GM12878 (cell line): ENCODE measurements around the gene GP5. TPM values are rescaled to one million over a fixed set of nuclear protein-coding genes. Genes with fewer than 3 reads are reported as not detected.

ENCODE experiments used
- ATAC-seq: fragments of 200-7000 bp; cut with Tn5 transposase; 3 replicates; pipeline ENCODE4 v1.9.1; 2020; ENCODE audit warnings: mild to moderate bottlenecking, moderate library complexity
- BruUV-seq: library from RNA; stranded (reverse); fragments of 400-500 nt; replicated peaks from 2 replicates; lab custom pipeline; 2021; lab: Mats Ljungman, UMichigan
- CTCF ChIA-PET: fragments of 300-600 bp; sonication (Branson Sonifier 250); formaldehyde crosslinking; extraction: SDS; loops from one replicate; lab custom pipeline; 2021; ENCODE audit warnings: inconsistent platforms; lab: Yijun Ruan, JAX
- POLR2A ChIA-PET: fragments of 350-600 bp; formaldehyde crosslinking; extraction: SDS; loops from one replicate; lab custom pipeline; 2021; ENCODE audit warnings: inconsistent platforms; lab: Charles Lee
- RAD21 ChIA-PET: fragments of 300-600 bp; sonication (Branson Sonifier 250); formaldehyde crosslinking; loops from one replicate; lab custom pipeline; 2023; ENCODE audit warnings: antibody characterized with exemption; ENCODE audit not compliant: unreplicated experiment; lab: Charles Lee
- SMC1A ChIA-PET: fragments of 300-600 bp; sonication (Branson Sonifier 250); formaldehyde crosslinking; loops from one replicate; lab custom pipeline; 2023; ENCODE audit not compliant: unreplicated experiment, uncharacterized antibody; lab: Charles Lee
- DNase-seq: peaks from one replicate; pipeline ENCODE4 v3.0.0-alpha.2; 2011; ENCODE audit warnings: low read depth, low spot score
- FAIRE-seq: peaks from 3 replicates; lab custom pipeline; 2011; peaks lifted over from hg19 to GRCh38; lab: Jason Lieb, UNC
- H2AFZ ChIP-seq: 2 replicates; pipeline ENCODE4 v1.6.0; 2011; ENCODE audit warnings: low read depth, low read length, control low read depth; ENCODE audit not compliant: control insufficient read depth
- H3K27ac ChIP-seq: 2 replicates; pipeline ENCODE4 v1.5.1; 2011; ENCODE audit warnings: control low read depth; ENCODE audit not compliant: control insufficient read depth, insufficient read depth
- H3K27me3 ChIP-seq, 2 experiments: replicated peaks in 1 of 2; 2 replicates each; pipeline versions ENCODE4 v1.6.0 to v1.6.1; 2011; ENCODE audit warnings: low read length in 1 of 2; ENCODE audit not compliant: control insufficient read depth in 2 of 2, insufficient read depth in 2 of 2
- H3K36me3 ChIP-seq, 2 experiments: 2 replicates each; pipeline ENCODE4 v1.5.1; 2011; ENCODE audit warnings: low read length in 1 of 2; ENCODE audit not compliant: control insufficient read depth in 2 of 2, insufficient read depth in 2 of 2
- H3K4me1 ChIP-seq: 2 replicates; pipeline ENCODE4 v1.6.1; 2011; ENCODE audit warnings: mild to moderate bottlenecking, low read length, moderate library complexity, mixed read lengths; ENCODE audit not compliant: control insufficient read depth, insufficient read depth
- H3K4me2 ChIP-seq: 2 replicates; pipeline ENCODE4 v1.6.0; 2011; ENCODE audit warnings: control low read depth; ENCODE audit not compliant: control insufficient read depth, insufficient read depth
- H3K4me3 ChIP-seq: fragments of 200-600 bp; sonication (generic); 2 replicates; pipeline ENCODE4 v1.5.1; 2016
- H3K79me2 ChIP-seq: 2 replicates; pipeline ENCODE4 v1.6.0; 2011; ENCODE audit warnings: low read length; ENCODE audit not compliant: control insufficient read depth, insufficient read depth
- H3K9ac ChIP-seq: 2 replicates; pipeline ENCODE4 v1.8.0; 2011; ENCODE audit warnings: low read length, control low read depth, mixed read lengths; ENCODE audit not compliant: control insufficient read depth, insufficient read depth
- H3K9me3 ChIP-seq: replicated peaks from 3 replicates; pipeline ENCODE4 v1.5.1; 2011; ENCODE audit warnings: mild to moderate bottlenecking, low read length; ENCODE audit not compliant: control insufficient read depth, insufficient read depth
- H4K20me1 ChIP-seq: 2 replicates; pipeline ENCODE4 v1.6.0; 2011; ENCODE audit not compliant: control insufficient read depth, insufficient read depth
- BACH1 ChIP-seq: fragments of 450-650 bp; IDR thresholded peaks from 2 replicates; pipeline ENCODE4 v1.6.1; 2017; ENCODE audit warnings: mild to moderate bottlenecking, borderline replicate concordance
- BCL11A ChIP-seq: IDR thresholded peaks from 2 replicates; pipeline ENCODE4 v1.6.1; 2011; ENCODE audit warnings: low read depth, low read length
- DPF2 ChIP-seq: fragments of 450-650 bp; IDR thresholded peaks from 2 replicates; pipeline ENCODE4 v1.6.1; 2017; ENCODE audit warnings: mild to moderate bottlenecking
- EED ChIP-seq: sonication (generic); IDR thresholded peaks from 2 replicates; pipeline ENCODE4 v1.6.1; 2016; ENCODE audit warnings: antibody characterized with exemption, low read depth
- KDM1A ChIP-seq: fragments of 200-600 bp; sonication (generic); IDR thresholded peaks from 2 replicates; pipeline ENCODE4 v1.6.1; 2016; ENCODE audit warnings: borderline replicate concordance
- MEF2A ChIP-seq: IDR thresholded peaks from 2 replicates; pipeline ENCODE4 v1.6.1; 2011; ENCODE audit warnings: low read depth, mild to moderate bottlenecking, low read length, moderate library complexity; ENCODE audit not compliant: insufficient read depth
- POLR2A ChIP-seq: IDR thresholded peaks from 2 replicates; pipeline ENCODE4 v1.6.1; 2011; ENCODE audit warnings: low read depth, mild to moderate bottlenecking, low read length
- RCOR1 ChIP-seq: conservative IDR thresholded peaks from 2 replicates; pipeline ENCODE4 v1.6.1; 2012; ENCODE audit warnings: low read depth, low read length, improper control_type of control experiment
- STAT3 ChIP-seq: IDR thresholded peaks from 2 replicates; pipeline ENCODE4 v1.6.1; 2011; ENCODE audit warnings: low read depth, low read length, improper control_type of control experiment
- TAF1 ChIP-seq: IDR thresholded peaks from 2 replicates; pipeline ENCODE4 v1.6.1; 2011; ENCODE audit warnings: mild to moderate bottlenecking, low read depth, low read length, borderline replicate concordance
- ZBED1 ChIP-seq: IDR thresholded peaks from 2 replicates; pipeline ENCODE4 v1.6.1; 2016; ENCODE audit warnings: borderline replicate concordance
- ZNF24 ChIP-seq: fragments of 450-650 bp; IDR thresholded peaks from 2 replicates; pipeline ENCODE4 v1.6.1; 2017; ENCODE audit warnings: antibody characterized with exemption, mild to moderate bottlenecking
- ZNF274 ChIP-seq: IDR thresholded peaks from one replicate; pipeline ENCODE4 v1.8.0; 2011; ENCODE audit not compliant: insufficient read length, insufficient read depth
- WGBS: methylation state at CpG from one replicate; pipeline ENCODE4 v1.1.6; 2016; ENCODE audit warnings: low lambda C conversion rate; ENCODE audit not compliant: insufficient replicate concordance, insufficient coverage; ENCODE audit errors: missing lambda C conversion rate; 5-methylcytosine and 5-hydroxymethylcytosine counted together
- in situ Hi-C: fragments of 300-500 bp; cut with MboI; formaldehyde crosslinking; loops from 9 replicates; pipeline ENCODE4 v1.14.3; 2018; ENCODE audit warnings: mixed read lengths
- intact Hi-C: fragments of 100-400 bp; cut with micrococcal nuclease; formaldehyde crosslinking; loops from one replicate; pipeline ENCODE4 v1.14.2; 2022; ENCODE audit not compliant: unreplicated experiment
- polyA plus RNA-seq, 11 experiments: library from polyadenylated mRNA; depleted of rRNA in 4 of 11; unstranded in 6 of 11; stranded (reverse) in 5 of 11; fragments of >200 nt; fragmentation: Nextera tagmentation in 4 of 11; fragmentation: Illumina TruSeq in 1 of 11; extraction: Ambion mirVana in 4 of 11; extraction: Trizol in 1 of 11; gene quantifications; 1 replicate in 1 of 11; 2 replicates in 10 of 11; pipeline versions ENCODE4 v1.2.1 to v1.2.3, GENCODE V29; 2011 to 2016; ENCODE audit warnings: inconsistent platforms in 2 of 11, missing spikeins in 2 of 11, low read depth in 1 of 11
- total RNA-seq, 4 experiments: library from RNA; depleted of rRNA in 3 of 4; stranded (reverse); fragments of >200 nt in 3 of 4; fragmentation: Illumina TruSeq in 1 of 4; extraction: Trizol in 1 of 4; gene quantifications; 2 replicates each; pipeline versions ENCODE4 v1.2.1 to v1.2.3, GENCODE V29; 2013 to 2021
- TF ChIP-seq, protein P1 (sequence below): fragments of 450-650 bp; IDR thresholded peaks from 2 replicates; pipeline ENCODE4 v1.6.1; 2018; ENCODE audit warnings: mild to moderate bottlenecking, low read depth, moderate library complexity; ENCODE audit not compliant: partially characterized antibody
- TF ChIP-seq, protein P2 (sequence below): IDR thresholded peaks from 2 replicates; pipeline ENCODE4 v1.6.1; 2012; ENCODE audit warnings: low read depth, low read length, improper control_type of control experiment
- TF ChIP-seq, protein P3 (sequence below): fragments of 450-650 bp; IDR thresholded peaks from 2 replicates; pipeline ENCODE4 v1.6.1; 2014; ENCODE audit warnings: mild to moderate bottlenecking

Gene GP5
- total and polyA plus RNA-seq, 10 of the 15 experiments (the other 5 are each of a cell fraction or from before 2014, with no cell fraction given), result not detected

DNA sequence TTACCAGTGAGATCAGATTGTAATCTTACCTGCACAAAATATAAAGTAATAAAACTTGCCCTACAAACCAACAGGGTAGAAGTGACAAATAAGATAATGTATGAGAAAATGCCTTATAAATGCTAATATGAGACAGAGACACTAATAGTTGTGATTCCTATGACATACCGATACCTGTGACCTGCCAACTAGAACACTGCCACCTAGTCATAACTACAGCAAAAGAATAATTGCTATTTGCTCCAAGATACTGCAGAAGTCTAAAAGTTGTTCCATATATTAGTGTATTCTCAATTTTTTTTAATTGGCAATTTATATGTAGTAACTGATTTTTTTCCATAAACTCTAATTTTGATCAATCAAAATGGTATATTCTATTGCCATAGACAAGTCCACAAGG lies 25.3 kb upstream of the GP5 start:
- CTCF ChIA-PET, result no interaction called here
- BruUV-seq, result no TSS peak
- TF ChIP-seq RCOR1 (no peak), STAT3 (no peak), ZBED1 (no peak), MEF2A (no peak)
- TF ChIP-seq, protein P1, sequence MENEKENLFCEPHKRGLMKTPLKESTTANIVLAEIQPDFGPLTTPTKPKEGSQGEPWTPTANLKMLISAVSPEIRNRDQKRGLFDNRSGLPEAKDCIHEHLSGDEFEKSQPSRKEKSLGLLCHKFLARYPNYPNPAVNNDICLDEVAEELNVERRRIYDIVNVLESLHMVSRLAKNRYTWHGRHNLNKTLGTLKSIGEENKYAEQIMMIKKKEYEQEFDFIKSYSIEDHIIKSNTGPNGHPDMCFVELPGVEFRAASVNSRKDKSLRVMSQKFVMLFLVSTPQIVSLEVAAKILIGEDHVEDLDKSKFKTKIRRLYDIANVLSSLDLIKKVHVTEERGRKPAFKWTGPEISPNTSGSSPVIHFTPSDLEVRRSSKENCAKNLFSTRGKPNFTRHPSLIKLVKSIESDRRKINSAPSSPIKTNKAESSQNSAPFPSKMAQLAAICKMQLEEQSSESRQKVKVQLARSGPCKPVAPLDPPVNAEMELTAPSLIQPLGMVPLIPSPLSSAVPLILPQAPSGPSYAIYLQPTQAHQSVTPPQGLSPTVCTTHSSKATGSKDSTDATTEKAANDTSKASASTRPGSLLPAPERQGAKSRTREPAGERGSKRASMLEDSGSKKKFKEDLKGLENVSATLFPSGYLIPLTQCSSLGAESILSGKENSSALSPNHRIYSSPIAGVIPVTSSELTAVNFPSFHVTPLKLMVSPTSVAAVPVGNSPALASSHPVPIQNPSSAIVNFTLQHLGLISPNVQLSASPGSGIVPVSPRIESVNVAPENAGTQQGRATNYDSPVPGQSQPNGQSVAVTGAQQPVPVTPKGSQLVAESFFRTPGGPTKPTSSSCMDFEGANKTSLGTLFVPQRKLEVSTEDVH, result no peak
- no peak overlapping the region for H3K27ac ChIP-seq
- H3K9me3 ChIP-seq, result no peaks in the 10 kb centered on the region
- no peak overlapping the region for H2AFZ ChIP-seq
- H3K4me3 ChIP-seq, result no peak overlapping the region
- no peak for DNase-seq
- ATAC-seq, result no peak
- no peaks in the 10 kb centered on the region for H4K20me1 ChIP-seq
- SMC1A ChIA-PET, result no interaction called here
- peaks cover 7 to 19% of the 10 kb centered on the region in 2 experiments for H3K36me3 ChIP-seq
- H3K27me3 ChIP-seq, result no peaks in the 10 kb centered on the region
- in situ Hi-C loops, result no loop called here
- WGBS, result 100% methylated on average over 1 of the region's 1 CpG
- no peaks in the 10 kb centered on the region for H3K79me2 ChIP-seq
- FAIRE-seq, result no peak
- H3K4me1 ChIP-seq, result no peaks in the 10 kb centered on the region
- RAD21 ChIA-PET, result no interaction called here
- no peak overlapping the region for H3K9ac ChIP-seq
- POLR2A ChIA-PET, result no interaction called here
- intact Hi-C loops, result no loop called here
- no peak overlapping the region for H3K4me2 ChIP-seq

DNA sequence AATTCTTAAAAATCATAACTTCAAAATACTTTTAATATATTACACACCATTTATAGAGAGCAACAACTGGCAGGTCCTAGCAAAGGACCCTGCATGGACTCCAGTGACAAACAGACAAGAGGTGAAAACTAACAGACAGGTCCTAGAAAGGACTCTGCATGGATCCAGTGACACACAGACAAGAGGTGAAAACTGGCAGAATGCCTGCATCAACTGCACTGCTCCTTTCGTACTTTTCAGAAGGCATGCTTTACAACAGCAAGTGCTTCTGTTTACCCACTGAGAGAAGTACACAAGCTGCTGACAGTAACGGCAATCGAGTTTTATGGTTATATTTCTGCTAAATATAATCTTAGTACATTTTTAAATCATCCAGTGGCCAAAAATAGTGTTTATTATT lies 24.3 kb upstream of the GP5 start:
- in situ Hi-C loops (no loop called here), intact Hi-C loops (no loop called here)
- RAD21 ChIA-PET, result no interaction called here
- no peaks in the 10 kb centered on the region for H3K79me2 ChIP-seq
- no peak overlapping the region for H3K9ac ChIP-seq
- H2AFZ ChIP-seq, result no peak overlapping the region
- H3K4me1 ChIP-seq, result no peaks in the 10 kb centered on the region
- ATAC-seq (no peak), FAIRE-seq (no peak), DNase-seq (no peak)
- H3K27ac ChIP-seq, result no peak overlapping the region
- no peaks in the 10 kb centered on the region for H3K27me3 ChIP-seq
- no peak overlapping the region for H3K4me3 ChIP-seq
- H3K9me3 ChIP-seq, result no peaks in the 10 kb centered on the region
- H3K36me3 ChIP-seq, result peaks cover 7 to 17% of the 10 kb centered on the region in 2 experiments; a peak in 3 of 4 replicates
- POLR2A ChIA-PET, result no interaction called here
- BruUV-seq, result no TSS peak
- H3K4me2 ChIP-seq, result no peak overlapping the region
- WGBS, result 100% methylated on average over 3 of the region's 3 CpGs
- CTCF ChIA-PET, result interaction anchor here (0.6 to 0.8 kb wide), 2 partner anchors 27 to 80 kb away, joined by 3 to 4 read pairs; no protein-coding TSS in a partner anchor
- SMC1A ChIA-PET, result no interaction called here
- no peaks in the 10 kb centered on the region for H4K20me1 ChIP-seq
- TF ChIP-seq TAF1 (no peak), ZNF24 (no peak), BCL11A (no peak), DPF2 (no peak), EED (no peak), KDM1A (no peak), BACH1 (no peak), POLR2A (no peak), ZNF274 (no peak)
- TF ChIP-seq, protein P2, sequence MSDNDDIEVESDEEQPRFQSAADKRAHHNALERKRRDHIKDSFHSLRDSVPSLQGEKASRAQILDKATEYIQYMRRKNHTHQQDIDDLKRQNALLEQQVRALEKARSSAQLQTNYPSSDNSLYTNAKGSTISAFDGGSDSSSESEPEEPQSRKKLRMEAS, result no peak
- TF ChIP-seq, protein P3, sequence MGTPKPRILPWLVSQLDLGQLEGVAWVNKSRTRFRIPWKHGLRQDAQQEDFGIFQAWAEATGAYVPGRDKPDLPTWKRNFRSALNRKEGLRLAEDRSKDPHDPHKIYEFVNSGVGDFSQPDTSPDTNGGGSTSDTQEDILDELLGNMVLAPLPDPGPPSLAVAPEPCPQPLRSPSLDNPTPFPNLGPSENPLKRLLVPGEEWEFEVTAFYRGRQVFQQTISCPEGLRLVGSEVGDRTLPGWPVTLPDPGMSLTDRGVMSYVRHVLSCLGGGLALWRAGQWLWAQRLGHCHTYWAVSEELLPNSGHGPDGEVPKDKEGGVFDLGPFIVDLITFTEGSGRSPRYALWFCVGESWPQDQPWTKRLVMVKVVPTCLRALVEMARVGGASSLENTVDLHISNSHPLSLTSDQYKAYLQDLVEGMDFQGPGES, result no peak
